DND-41 (cell line): ENCODE measurements around the gene KLKB1.
"Not testable (repeated sequence)": the region's sequence is repeated elsewhere in the genome, so short reads cannot be mapped to it uniquely, and the experiment has no call there.

Experiments
- ATAC-seq: fragments of 200-7000 bp; cut with Tn5 transposase; 3 replicates; pipeline ENCODE4 v1.9.1; 2021; ENCODE audit warnings: low read depth; ENCODE audit not compliant: insufficient read depth
- DNase-seq: peaks from one replicate; pipeline ENCODE4 v3.0.0-alpha.2; 2020
- H2AFZ ChIP-seq: 2 replicates; pipeline ENCODE4 v1.6.0; 2012; ENCODE audit warnings: low read depth, low read length
- H3K27ac ChIP-seq: 2 replicates; pipeline ENCODE4 v1.5.1; 2012; ENCODE audit warnings: low read length, inconsistent platforms
- H3K27me3 ChIP-seq: fragments of 200-600 bp; sonication (generic); 2 replicates; pipeline ENCODE4 v1.6.0; 2012; ENCODE audit warnings: low read length, mild to moderate bottlenecking, inconsistent platforms; ENCODE audit not compliant: insufficient read depth, poor library complexity
- H3K36me3 ChIP-seq: 2 replicates; pipeline ENCODE4 v1.5.1; 2012; ENCODE audit warnings: low read length, inconsistent platforms; ENCODE audit not compliant: insufficient read depth
- H3K4me1 ChIP-seq: 2 replicates; pipeline ENCODE4 v1.5.1; 2012; ENCODE audit warnings: mild to moderate bottlenecking, low read length; ENCODE audit not compliant: insufficient read depth
- H3K4me2 ChIP-seq: 2 replicates; pipeline ENCODE4 v1.6.0; 2012; ENCODE audit warnings: mild to moderate bottlenecking, moderate library complexity, low read length, inconsistent platforms; ENCODE audit not compliant: insufficient read depth
- H3K4me3 ChIP-seq, 2 experiments: fragments of 200-600 bp in 1 of 2; shearing (Covaris generic) in 1 of 2; 2 replicates each; pipeline ENCODE4 v1.5.1; 2012 to 2016; ENCODE audit warnings: inconsistent platforms in 2 of 2, low read length in 2 of 2, mild to moderate bottlenecking in 2 of 2, low read depth in 1 of 2, moderate library complexity in 1 of 2
- H3K79me2 ChIP-seq: 2 replicates; pipeline ENCODE4 v1.6.0; 2012; ENCODE audit warnings: low read length, inconsistent platforms; ENCODE audit not compliant: insufficient read depth
- H3K9ac ChIP-seq: 2 replicates; pipeline ENCODE4 v1.6.0; 2012; ENCODE audit warnings: low read depth, mild to moderate bottlenecking, inconsistent platforms, low read length, moderate library complexity
- H3K9me3 ChIP-seq: 2 replicates; pipeline ENCODE4 v1.5.1; 2012; ENCODE audit warnings: low read length, moderate library complexity, mild to moderate bottlenecking, inconsistent platforms; ENCODE audit not compliant: insufficient read depth, severe bottlenecking
- H4K20me1 ChIP-seq: 2 replicates; pipeline ENCODE4 v1.6.0; 2012; ENCODE audit warnings: low read length; ENCODE audit not compliant: insufficient read depth
- CTCF ChIP-seq: IDR thresholded peaks from 2 replicates; pipeline ENCODE4 v1.5.1; 2012; ENCODE audit warnings: borderline replicate concordance, low read length, moderate library complexity, mild to moderate bottlenecking; ENCODE audit not compliant: poor library complexity, severe bottlenecking; ENCODE audit errors: extremely low read depth
- EZH2 ChIP-seq: IDR thresholded peaks from 3 replicates; pipeline ENCODE4 v1.6.1; 2012; ENCODE audit warnings: borderline replicate concordance, low read depth, mild to moderate bottlenecking, moderate library complexity, low read length, inconsistent platforms; ENCODE audit not compliant: severe bottlenecking

KLKB1 gene

GRCh38 chr4:186244835-186245234 lies 17.5 kb downstream of the KLKB1 start:
- H3K9ac ChIP-seq: no peak overlapping the region
- no peak overlapping the region for H2AFZ ChIP-seq
- no peak for DNase-seq
- H3K27ac ChIP-seq: no peak overlapping the region
- no peaks in the 10 kb centered on the region for H3K9me3 ChIP-seq
- no peak overlapping the region for H3K4me2 ChIP-seq
- H4K20me1 ChIP-seq: no peaks in the 10 kb centered on the region
- ATAC-seq: no peak
- no peak overlapping the region for H3K4me3 ChIP-seq
- H3K79me2 ChIP-seq: no peaks in the 10 kb centered on the region
- no peaks in the 10 kb centered on the region for H3K36me3 ChIP-seq
- no peaks in the 10 kb centered on the region for H3K27me3 ChIP-seq
- no peaks in the 10 kb centered on the region for H3K4me1 ChIP-seq
- TF ChIP-seq CTCF (no peak), EZH2 (no peak)

- ATAC-seq, H2AFZ ChIP-seq, DNase-seq, H3K4me1 ChIP-seq, H3K4me2 ChIP-seq, H3K9ac ChIP-seq, H3K27ac ChIP-seq, H3K4me3 ChIP-seq, H3K9me3 ChIP-seq, H3K27me3 ChIP-seq, H3K79me2 ChIP-seq, H4K20me1 ChIP-seq, H3K36me3 ChIP-seq: not testable (repeated sequence)
Measured at GRCh38 chr4:186247062-186247752, 19.9 kb downstream of the KLKB1 start.

GRCh38 chr4:186248643-186249042 lies 21.3 kb downstream of the KLKB1 start:
- Histone ChIP-seq H3K36me3 (no peaks in the 10 kb centered on the region), H3K9me3 (no peaks in the 10 kb centered on the region), H4K20me1 (no peaks in the 10 kb centered on the region), H3K4me3 (no peak overlapping the region), H3K4me2 (no peak overlapping the region), H3K9ac (no peak overlapping the region), H3K4me1 (no peaks in the 10 kb centered on the region), H2AFZ (no peak overlapping the region), H3K27me3 (no peaks in the 10 kb centered on the region), H3K27ac (no peak overlapping the region), H3K79me2 (no peaks in the 10 kb centered on the region)
- no peak for TF ChIP-seq CTCF
- no peak for TF ChIP-seq EZH2
- DNase-seq (no peak), ATAC-seq (no peak)

GRCh38 chr4:186249785-186250754 lies 22.8 kb downstream of the KLKB1 start:
- Histone ChIP-seq H3K4me1 (no peaks in the 10 kb centered on the region), H3K4me2 (no peak overlapping the region), H2AFZ (no peak overlapping the region), H3K27me3 (no peaks in the 10 kb centered on the region), H3K4me3 (no peak overlapping the region), H3K36me3 (no peaks in the 10 kb centered on the region), H3K27ac (no peak overlapping the region), H4K20me1 (no peaks in the 10 kb centered on the region), H3K79me2 (no peaks in the 10 kb centered on the region), H3K9me3 (no peaks in the 10 kb centered on the region), H3K9ac (no peak overlapping the region)
- ATAC-seq: no peak
- no peak for DNase-seq
- TF ChIP-seq CTCF (no peak), EZH2 (no peak)
